SK-N-SH (cell line): ENCODE measurements around the gene MCC. TPM values are rescaled to one million over a fixed set of nuclear protein-coding genes. Genes with fewer than 3 reads are reported as not detected.

ENCODE experiments used
- CTCF ChIA-PET: fragments of 300-600, 350-600 bp; formaldehyde crosslinking; extraction: SDS; loops from one replicate; lab custom pipeline; 2021; lab: Yijun Ruan, JAX
- POLR2A ChIA-PET: fragments of 350-600 bp; sonication (Branson Sonifier 250); formaldehyde crosslinking; extraction: SDS; loops from one replicate; lab custom pipeline; 2020; ENCODE audit warnings: antibody characterized with exemption, inconsistent platforms; lab: Yijun Ruan, JAX
- DNase-seq: peaks from one replicate; pipeline ENCODE4 v3.0.0; 2012
- H2AFZ ChIP-seq: fragments of 200-600 bp; sonication (generic); 2 replicates; pipeline ENCODE4 v1.8.1; 2016; ENCODE audit warnings: antibody characterized with exemption, mild to moderate bottlenecking, low read depth
- H3F3A ChIP-seq: fragments of 200-600 bp; sonication (generic); replicated peaks from 2 replicates; pipeline ENCODE3; 2016; ENCODE audit warnings: antibody characterized with exemption, mild to moderate bottlenecking; ENCODE audit not compliant: insufficient read depth
- H3K27ac ChIP-seq, 2 experiments: fragments of 200-500 bp in 1 of 2; fragments of 200-600 bp in 1 of 2; sonication (Bioruptor generic) in 1 of 2; sonication (generic), shearing (Covaris generic) in 1 of 2; 2 replicates each; pipeline versions ENCODE4 v1.5.1 to v1.6.1; 2014 to 2016; ENCODE audit warnings: low read depth in 2 of 2, inconsistent platforms in 1 of 2, low read length in 1 of 2, mild to moderate bottlenecking in 1 of 2, mixed read lengths in 1 of 2
- H3K27me3 ChIP-seq: fragments of 200-600 bp; sonication (generic), shearing (Covaris generic); 2 replicates; pipeline ENCODE4 v1.6.1; 2016; ENCODE audit warnings: mixed run types; ENCODE audit not compliant: insufficient read depth
- H3K36me3 ChIP-seq, 2 experiments: fragments of 200-500 bp in 1 of 2; fragments of 200-600 bp in 1 of 2; sonication (Bioruptor generic) in 1 of 2; sonication (generic) in 1 of 2; replicated peaks in 1 of 2; 2 replicates each; pipeline versions ENCODE3 to v1.5.1; 2014 to 2016; ENCODE audit warnings: low read length in 1 of 2, mild to moderate bottlenecking in 1 of 2; ENCODE audit not compliant: insufficient read depth in 2 of 2, control insufficient read depth in 1 of 2
- H3K4me1 ChIP-seq, 2 experiments: fragments of 200-500 bp in 1 of 2; fragments of 200-600 bp in 1 of 2; sonication (Bioruptor generic) in 1 of 2; sonication (generic), shearing (Covaris generic) in 1 of 2; 2 replicates each; pipeline versions ENCODE4 v1.5.1 to v1.6.1; 2014 to 2016; ENCODE audit warnings: low read depth in 1 of 2, low read length in 1 of 2, mixed run types in 1 of 2; ENCODE audit not compliant: insufficient read depth in 2 of 2, control insufficient read depth in 1 of 2
- H3K4me2 ChIP-seq: fragments of 200-600 bp; sonication (generic), shearing (Covaris generic); 2 replicates; pipeline ENCODE4 v1.6.1; 2017; ENCODE audit warnings: mixed run types
- H3K4me3 ChIP-seq, 2 experiments: fragments of 200-500 bp in 1 of 2; fragments of 200-600 bp in 1 of 2; sonication (Bioruptor generic) in 1 of 2; sonication (generic), shearing (Covaris generic) in 1 of 2; 2 replicates each; pipeline versions ENCODE4 v1.5.1 to v1.8.1; 2014 to 2016; ENCODE audit warnings: low read depth in 2 of 2, inconsistent platforms in 1 of 2, low read length in 1 of 2, mild to moderate bottlenecking in 1 of 2, mixed read lengths in 1 of 2, moderate library complexity in 1 of 2
- H3K79me2 ChIP-seq: fragments of 200-600 bp; sonication (generic); 2 replicates; pipeline ENCODE4 v1.8.1; 2017; ENCODE audit warnings: mild to moderate bottlenecking; ENCODE audit not compliant: insufficient read depth
- H3K9ac ChIP-seq: fragments of 200-600 bp; sonication (generic); 2 replicates; pipeline ENCODE4 v1.6.1; 2017; ENCODE audit warnings: mixed run types
- H3K9me2 ChIP-seq: fragments of 200-600 bp; sonication (generic); 2 replicates; pipeline ENCODE4 v1.6.1; 2017; ENCODE audit warnings: mixed run types
- H3K9me3 ChIP-seq: fragments of 200-600 bp; sonication (generic); 2 replicates; pipeline ENCODE4 v1.6.1; 2017; ENCODE audit warnings: mixed run types, mild to moderate bottlenecking, moderate library complexity
- H4K20me1 ChIP-seq: fragments of 200-600 bp; sonication (generic); 2 replicates; pipeline ENCODE4 v1.6.1; 2017; ENCODE audit warnings: mild to moderate bottlenecking, mixed run types; ENCODE audit not compliant: insufficient read depth
- CHD2 ChIP-seq: fragments of 150-350 bp; IDR thresholded peaks from 2 replicates; pipeline ENCODE4 v1.6.1; 2018; ENCODE audit warnings: low read length; ENCODE audit not compliant: partially characterized antibody
- ELF1 ChIP-seq: IDR thresholded peaks from 2 replicates; pipeline ENCODE4 v1.4.0; 2012
- EP300 ChIP-seq, 2 experiments: IDR thresholded peaks; 2 replicates each; pipeline versions ENCODE4 v1.4.0 to v1.6.1; 2012; ENCODE audit warnings: borderline replicate concordance in 1 of 2, low read depth in 1 of 2, low read length in 1 of 2
- EZH2phosphoT487 ChIP-seq: fragments of 200-600 bp; sonication (generic); IDR thresholded peaks from 2 replicates; pipeline ENCODE4 v1.6.1; 2017; ENCODE audit warnings: low read depth, mixed run types, mild to moderate bottlenecking, antibody characterized with exemption, moderate library complexity, borderline replicate concordance
- FOXM1 ChIP-seq: IDR thresholded peaks from 2 replicates; pipeline ENCODE4 v1.4.0; 2012; ENCODE audit warnings: low read depth, mild to moderate bottlenecking
- GATA2 ChIP-seq: sonication (generic); formaldehyde crosslinking; IDR thresholded peaks from 2 replicates; pipeline ENCODE4 v1.5.0; 2020; ENCODE audit warnings: mild to moderate bottlenecking, missing genetic modification reagents
- IRF3 ChIP-seq: fragments of 150-350 bp; IDR thresholded peaks from 2 replicates; pipeline ENCODE4 v1.6.1; 2016; ENCODE audit warnings: mild to moderate bottlenecking, low read depth, low read length
- JUND ChIP-seq: IDR thresholded peaks from 2 replicates; pipeline ENCODE4 v1.4.0; 2012
- MAX ChIP-seq: IDR thresholded peaks from 2 replicates; pipeline ENCODE4 v1.4.0; 2012; ENCODE audit warnings: low read depth
- MXI1 ChIP-seq: IDR thresholded peaks from 2 replicates; pipeline ENCODE4 v1.6.1; 2012; ENCODE audit warnings: mild to moderate bottlenecking, low read depth, low read length, improper control_type of control experiment
- RCOR1 ChIP-seq: fragments of 150-350 bp; IDR thresholded peaks from 2 replicates; pipeline ENCODE4 v1.6.1; 2017; ENCODE audit warnings: antibody characterized with exemption, low read length
- RFX5 ChIP-seq: IDR thresholded peaks from 2 replicates; pipeline ENCODE4 v1.6.1; 2012; ENCODE audit warnings: mild to moderate bottlenecking, improper control_type of control experiment, low read length
- RXRA ChIP-seq: IDR thresholded peaks from 2 replicates; pipeline ENCODE4 v1.4.0; 2012; ENCODE audit warnings: low read depth, mild to moderate bottlenecking, borderline replicate concordance
- TCF12 ChIP-seq: IDR thresholded peaks from 2 replicates; pipeline ENCODE4 v1.4.0; 2012
- TEAD4 ChIP-seq: IDR thresholded peaks from 2 replicates; pipeline ENCODE4 v1.4.0; 2012; ENCODE audit warnings: mild to moderate bottlenecking, borderline replicate concordance; ENCODE audit not compliant: insufficient read depth
- YY1 ChIP-seq: IDR thresholded peaks from 2 replicates; pipeline ENCODE4 v1.4.0; 2012; ENCODE audit warnings: low read depth, mild to moderate bottlenecking
- ZBTB33 ChIP-seq: IDR thresholded peaks from 2 replicates; pipeline ENCODE4 v1.4.0; 2012; ENCODE audit warnings: low read depth, borderline replicate concordance
- WGBS: methylation state at CpG from one replicate; pipeline ENCODE4 v1.1.6; 2017; ENCODE audit warnings: low lambda C conversion rate; 5-methylcytosine and 5-hydroxymethylcytosine counted together
- polyA plus RNA-seq, 3 experiments: library from polyadenylated mRNA; depleted of rRNA; stranded (reverse); fragments of >200 nt; gene quantifications; 2 replicates each; pipeline ENCODE4 v1.2.3, GENCODE V29; 2012

The MCC gene
- polyA plus RNA-seq, 1 of the 3 experiments (the other 2 are of a cell fraction): 3.6 TPM

GRCh38 chr5:113379936-113380806 lies 108.1 kb downstream of the MCC start:
- DNase-seq: no peak
- no peak overlapping the region for H3K9ac ChIP-seq
- H2AFZ ChIP-seq: no peak overlapping the region
- H3K4me1 ChIP-seq: no peaks in the 10 kb centered on the region
- H3F3A ChIP-seq: no peaks in the 10 kb centered on the region
- ChIA-PET CTCF (interaction anchor here (0.7 to 2.8 kb wide), 27 partner anchors 9 to 384 kb away, joined by 3 to 46 read pairs (median 5); partner anchors contain the start of genes MCC and YTHDC2), POLR2A (no interaction called here)
- no peaks in the 10 kb centered on the region for H3K9me3 ChIP-seq
- WGBS: 58% methylated on average over 7 of the region's 7 CpGs
- no peaks in the 10 kb centered on the region for H3K27me3 ChIP-seq
- TF ChIP-seq EZH2phosphoT487 (no peak), FOXM1 (no peak), RCOR1 (no peak), YY1 (no peak), MXI1 (no peak), RXRA (no peak), ELF1 (no peak), GATA2 (CRISPR knock-in tag) (no peak), ZBTB33 (no peak), CHD2 (no peak), JUND (no peak), TCF12 (no peak), RFX5 (no peak), TEAD4 (no peak), EP300 (IDR thresholded peaks at IDR 0.05; ENCODE audit: borderline replicate concordance in 1 of 2, low read depth in 1 of 2, low read length in 1 of 2) (no peak), MAX (no peak), IRF3 (no peak)
- no peaks in the 10 kb centered on the region for H4K20me1 ChIP-seq
- no peak overlapping the region for H3K27ac ChIP-seq
- no peaks in the 10 kb centered on the region for H3K36me3 ChIP-seq
- H3K79me2 ChIP-seq: no peaks in the 10 kb centered on the region; the same call in 1 of the 2 replicates
- no peaks in the 10 kb centered on the region for H3K9me2 ChIP-seq
- no peak overlapping the region for H3K4me2 ChIP-seq
- H3K4me3 ChIP-seq: no peak overlapping the region
